ENCODE measurements around the gene ACVR2A.

DNA sequence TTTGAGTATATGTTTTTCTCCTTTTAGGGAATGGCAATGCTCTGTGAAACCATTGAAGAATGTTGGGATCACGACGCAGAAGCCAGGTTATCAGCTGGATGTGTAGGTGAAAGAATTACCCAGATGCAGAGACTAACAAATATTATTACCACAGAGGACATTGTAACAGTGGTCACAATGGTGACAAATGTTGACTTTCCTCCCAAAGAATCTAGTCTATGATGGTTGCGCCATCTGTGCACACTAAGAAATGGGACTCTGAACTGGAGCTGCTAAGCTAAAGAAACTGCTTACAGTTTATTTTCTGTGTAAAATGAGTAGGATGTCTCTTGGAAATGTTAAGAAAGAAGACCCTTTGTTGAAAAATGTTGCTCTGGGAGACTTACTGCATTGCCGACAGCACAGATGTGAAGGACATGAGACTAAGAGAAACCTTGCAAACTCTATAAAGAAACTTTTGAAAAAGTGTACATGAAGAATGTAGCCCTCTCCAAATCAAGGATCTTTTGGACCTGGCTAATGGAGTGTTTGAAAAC, 82.3 kb downstream of the ACVR2A start:
- TF ChIP-seq, protein P1, sequence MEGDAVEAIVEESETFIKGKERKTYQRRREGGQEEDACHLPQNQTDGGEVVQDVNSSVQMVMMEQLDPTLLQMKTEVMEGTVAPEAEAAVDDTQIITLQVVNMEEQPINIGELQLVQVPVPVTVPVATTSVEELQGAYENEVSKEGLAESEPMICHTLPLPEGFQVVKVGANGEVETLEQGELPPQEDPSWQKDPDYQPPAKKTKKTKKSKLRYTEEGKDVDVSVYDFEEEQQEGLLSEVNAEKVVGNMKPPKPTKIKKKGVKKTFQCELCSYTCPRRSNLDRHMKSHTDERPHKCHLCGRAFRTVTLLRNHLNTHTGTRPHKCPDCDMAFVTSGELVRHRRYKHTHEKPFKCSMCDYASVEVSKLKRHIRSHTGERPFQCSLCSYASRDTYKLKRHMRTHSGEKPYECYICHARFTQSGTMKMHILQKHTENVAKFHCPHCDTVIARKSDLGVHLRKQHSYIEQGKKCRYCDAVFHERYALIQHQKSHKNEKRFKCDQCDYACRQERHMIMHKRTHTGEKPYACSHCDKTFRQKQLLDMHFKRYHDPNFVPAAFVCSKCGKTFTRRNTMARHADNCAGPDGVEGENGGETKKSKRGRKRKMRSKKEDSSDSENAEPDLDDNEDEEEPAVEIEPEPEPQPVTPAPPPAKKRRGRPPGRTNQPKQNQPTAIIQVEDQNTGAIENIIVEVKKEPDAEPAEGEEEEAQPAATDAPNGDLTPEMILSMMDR (IDR thresholded peaks at IDR 0.05), result no peak
- TF ChIP-seq POLR2A (IDR thresholded peaks at IDR 0.05), result no peak

Data from Peyer's patch (tissue), 4 donors.